ENCODE data around the gene ALOXE3. TPM values are rescaled to one million over a fixed set of nuclear protein-coding genes. Genes with fewer than 3 reads are reported as not detected.

Gene ALOXE3
- total and polyA plus RNA-seq, 3 experiments from 2014 or later = not detected

- peaks cover 0 to 5% of the 10 kb centered on the region in 2 donors for H3K27me3 Mint-ChIP-seq
- H3K4me1 Mint-ChIP-seq = peaks cover 35 to 65% (median 39%) of the 10 kb centered on the region in 3 donors
- Histone ChIP-seq H3K27me3 (ENCODE audit: insufficient read depth, low read length, poor library complexity, severe bottlenecking) (no peaks in the 10 kb centered on the region), H3K4me3 (ENCODE audit: low read length) (no peak overlapping the region), H3K27ac (ENCODE audit: low read depth, low read length) (peak overlapping the region; percentile 35), H3K9me3 (ENCODE audit: low read length) (no peaks in the 10 kb centered on the region), H3K36me3 (ENCODE audit: insufficient read depth, low read length) (peaks cover 30% of the 10 kb centered on the region), H3K4me1 (ENCODE audit: insufficient read depth, low read length) (peaks cover 72% of the 10 kb centered on the region)
- peak overlapping the region; percentile 41 to 86 (median 72) for H3K4me3 Mint-ChIP-seq
- peak; percentile 79 to 91 (median 83) for DNase-seq
- ChIA-PET CTCF (interaction anchor here (0.8 to 11.7 kb wide), 17 partner anchors 9 to 143 kb away, joined by 3 to 108 read pairs (median 5); partner anchors contain the start of genes HES7 and TMEM107), POLR2A (interaction anchor here (0.6 to 5.6 kb wide), 9 partner anchors 15 to 137 kb away, joined by 3 to 37 read pairs (median 4); partner anchors contain the start of gene SLC25A35)
- H3K9me3 Mint-ChIP-seq = no peaks in the 10 kb centered on the region
- peak overlapping the region; percentile 93 to 99 (median 96) for H3K27ac Mint-ChIP-seq
- peaks cover 8 to 53% (median 15%) of the 10 kb centered on the region in 3 donors for H3K36me3 Mint-ChIP-seq
These were observed 40.1 kb upstream of the ALOXE3 start for GRCh38 chr17:8158267-8159031.

DNA sequence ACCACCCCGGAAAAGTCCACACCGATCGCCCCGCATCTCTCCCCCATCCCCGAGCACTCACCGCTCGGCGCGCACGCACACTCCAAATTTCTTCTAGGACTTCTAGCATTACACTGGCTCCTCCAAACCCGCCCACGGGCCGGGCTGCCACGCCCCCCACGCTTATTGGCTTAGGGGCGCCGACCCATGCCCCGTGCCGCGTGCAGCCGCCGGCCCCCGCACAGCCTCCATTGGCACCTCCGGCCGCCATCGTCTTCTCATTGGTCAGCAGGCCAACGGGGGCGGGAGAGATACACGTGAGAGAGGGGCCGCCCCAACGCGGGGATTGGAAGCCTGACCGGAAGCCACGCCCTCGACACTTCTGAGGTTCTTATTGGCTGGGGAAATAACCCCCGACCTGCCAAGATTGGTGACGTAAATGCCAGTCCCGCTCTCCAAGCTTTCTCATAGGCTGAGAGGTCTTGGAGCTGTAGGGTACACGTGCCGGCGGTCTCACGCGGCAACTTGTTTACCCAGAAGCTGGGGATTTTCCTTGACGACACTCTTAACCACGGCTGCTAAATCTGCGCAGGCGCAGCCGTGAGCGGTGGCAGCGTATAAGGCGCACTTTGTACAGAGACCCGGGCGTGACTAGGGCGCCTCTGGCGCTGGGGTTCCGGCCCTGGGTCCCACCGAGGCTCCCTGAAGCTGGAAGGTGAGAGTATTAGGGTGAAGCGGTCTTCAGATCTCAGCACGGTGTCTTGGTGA lies 38.1 kb upstream of the ALOXE3 start:
- Histone ChIP-seq H3K27ac (ENCODE audit: low read depth, low read length) (peak overlapping the region; percentile 100), H3K4me1 (ENCODE audit: insufficient read depth, low read length) (peaks cover 77% of the 10 kb centered on the region), H3K4me3 (ENCODE audit: low read length) (peak overlapping the region; percentile 100), H3K36me3 (ENCODE audit: insufficient read depth, low read length) (peaks cover 20% of the 10 kb centered on the region), H3K27me3 (ENCODE audit: insufficient read depth, low read length, poor library complexity, severe bottlenecking) (no peaks in the 10 kb centered on the region), H3K9me3 (ENCODE audit: low read length) (no peaks in the 10 kb centered on the region)
- ChIA-PET POLR2A (interaction anchor here (0.6 to 5.6 kb wide), 18 partner anchors 8 to 470 kb away, joined by 3 to 40 read pairs (median 7); partner anchors contain the start of genes AURKB, BORCS6, CTC1 and HES7), CTCF (interaction anchor here (0.9 to 11.7 kb wide), 18 partner anchors 8 to 469 kb away, joined by 3 to 108 read pairs (median 6); partner anchors contain the start of genes ALOXE3, BORCS6, HES7 and SLC25A35)
- no peak overlapping the region for H3K4me3 Mint-ChIP-seq
- H3K27me3 Mint-ChIP-seq = peaks cover 0 to 14% of the 10 kb centered on the region in 2 donors
- H3K36me3 Mint-ChIP-seq = peaks cover 8 to 58% (median 15%) of the 10 kb centered on the region in 3 donors
- no peak overlapping the region for H3K27ac Mint-ChIP-seq
- H3K9me3 Mint-ChIP-seq = peaks cover 0 to 3% (median 0%) of the 10 kb centered on the region in 5 donors
- H3K4me1 Mint-ChIP-seq = peaks cover 32 to 73% (median 48%) of the 10 kb centered on the region in 3 donors
- DNase-seq = peak; percentile 100

GRCh38 chr17:8155996-8156245 lies 37.6 kb upstream of the ALOXE3 start:
- Histone ChIP-seq H3K9me3 (ENCODE audit: low read length) (no peaks in the 10 kb centered on the region), H3K27me3 (ENCODE audit: insufficient read depth, low read length, poor library complexity, severe bottlenecking) (no peaks in the 10 kb centered on the region), H3K4me3 (ENCODE audit: low read length) (peak overlapping the region; percentile 100), H3K4me1 (ENCODE audit: insufficient read depth, low read length) (peaks cover 74% of the 10 kb centered on the region), H3K36me3 (ENCODE audit: insufficient read depth, low read length) (peaks cover 15% of the 10 kb centered on the region), H3K27ac (ENCODE audit: low read depth, low read length) (peak overlapping the region; percentile 100)
- ChIA-PET CTCF (interaction anchor here (1.1 to 11.7 kb wide), 12 partner anchors 15 to 145 kb away, joined by 3 to 108 read pairs (median 8); partner anchors contain the start of genes ALOXE3, HES7 and SLC25A35), POLR2A (interaction anchor here (1.0 to 5.6 kb wide), 15 partner anchors 8 to 139 kb away, joined by 4 to 40 read pairs (median 8); partner anchors contain the start of genes AURKB, BORCS6, CTC1 and HES7)
- H3K4me1 Mint-ChIP-seq = peaks cover 29 to 73% (median 46%) of the 10 kb centered on the region in 3 donors
- H3K9me3 Mint-ChIP-seq = peaks cover 0 to 4% (median 0%) of the 10 kb centered on the region in 5 donors
- H3K27ac Mint-ChIP-seq = no peak overlapping the region
- no peak overlapping the region for H3K4me3 Mint-ChIP-seq
- no peak for DNase-seq
- peaks cover 8 to 58% (median 11%) of the 10 kb centered on the region in 3 donors for H3K36me3 Mint-ChIP-seq
- peaks cover 0 to 19% of the 10 kb centered on the region in 2 donors for H3K27me3 Mint-ChIP-seq

- CTCF ChIA-PET = interaction anchor here (1.3 to 11.7 kb wide), 11 partner anchors 15 to 145 kb away, joined by 3 to 108 read pairs (median 8); partner anchors contain the start of genes ALOXE3, HES7 and SLC25A35
- Histone ChIP-seq H3K4me1 (ENCODE audit: insufficient read depth, low read length) (peaks cover 75% of the 10 kb centered on the region), H3K36me3 (ENCODE audit: insufficient read depth, low read length) (peaks cover 17% of the 10 kb centered on the region), H3K4me3 (ENCODE audit: low read length) (peak overlapping the region; percentile 100), H3K27me3 (ENCODE audit: insufficient read depth, low read length, poor library complexity, severe bottlenecking) (no peaks in the 10 kb centered on the region), H3K27ac (ENCODE audit: low read depth, low read length) (peak overlapping the region; percentile 100), H3K9me3 (ENCODE audit: low read length) (no peaks in the 10 kb centered on the region)
- H3K4me1 Mint-ChIP-seq = peaks cover 29 to 73% (median 42%) of the 10 kb centered on the region in 3 donors
- H3K36me3 Mint-ChIP-seq = peaks cover 8 to 55% (median 11%) of the 10 kb centered on the region in 3 donors
- peaks cover 0 to 20% of the 10 kb centered on the region in 2 donors for H3K27me3 Mint-ChIP-seq
- H3K9me3 Mint-ChIP-seq = peaks cover 0 to 4% (median 0%) of the 10 kb centered on the region in 5 donors
- H3K4me3 Mint-ChIP-seq = no peak overlapping the region
- peak in 3 of 5 donors; percentile 49 to 70 (median 60) for DNase-seq
- POLR2A ChIA-PET = interaction anchor here (0.6 to 5.6 kb wide), 13 partner anchors 8 to 472 kb away, joined by 4 to 40 read pairs (median 10); partner anchors contain the start of genes BORCS6, CTC1, HES7 and PFAS
- no peak overlapping the region for H3K27ac Mint-ChIP-seq
These were observed 37.1 kb upstream of the ALOXE3 start for GRCh38 chr17:8155231-8155995.

GRCh38 chr17:8154608-8155155 lies 36.4 kb upstream of the ALOXE3 start:
- no peak for DNase-seq
- Histone ChIP-seq H3K4me3 (ENCODE audit: low read length) (peak overlapping the region; percentile 100), H3K27ac (ENCODE audit: low read depth, low read length) (peak overlapping the region; percentile 100), H3K36me3 (ENCODE audit: insufficient read depth, low read length) (peaks cover 19% of the 10 kb centered on the region), H3K9me3 (ENCODE audit: low read length) (no peaks in the 10 kb centered on the region), H3K27me3 (ENCODE audit: insufficient read depth, low read length, poor library complexity, severe bottlenecking) (no peaks in the 10 kb centered on the region), H3K4me1 (ENCODE audit: insufficient read depth, low read length) (peaks cover 75% of the 10 kb centered on the region)
- no peak overlapping the region for H3K4me3 Mint-ChIP-seq
- peaks cover 27 to 73% (median 42%) of the 10 kb centered on the region in 3 donors for H3K4me1 Mint-ChIP-seq
- H3K36me3 Mint-ChIP-seq = peaks cover 8 to 56% (median 8%) of the 10 kb centered on the region in 3 donors
- peaks cover 0 to 20% of the 10 kb centered on the region in 2 donors for H3K27me3 Mint-ChIP-seq
- CTCF ChIA-PET = interaction anchor here (1.3 to 11.7 kb wide), 4 partner anchors 17 to 141 kb away, joined by 3 to 108 read pairs (median 36); partner anchors contain the start of genes ALOXE3 and SLC25A35
- POLR2A ChIA-PET = interaction anchor here (0.6 to 5.6 kb wide), 7 partner anchors 9 to 471 kb away, joined by 3 to 40 read pairs (median 10); partner anchors contain the start of genes BORCS6, CTC1 and SLC25A35
- no peak overlapping the region for H3K27ac Mint-ChIP-seq
- H3K9me3 Mint-ChIP-seq = peaks cover 0 to 4% (median 0%) of the 10 kb centered on the region in 5 donors

GRCh38 chr17:8153957-8154607 lies 35.8 kb upstream of the ALOXE3 start:
- Mint-ChIP-seq H3K4me1 (peaks cover 27 to 71% (median 40%) of the 10 kb centered on the region in 3 donors), H3K4me3 (no peak overlapping the region), H3K36me3 (peaks cover 8 to 56% (median 11%) of the 10 kb centered on the region in 3 donors), H3K27ac (no peak overlapping the region), H3K9me3 (peaks cover 0 to 4% (median 0%) of the 10 kb centered on the region in 5 donors), H3K27me3 (peaks cover 0 to 20% of the 10 kb centered on the region in 2 donors)
- ChIA-PET CTCF (interaction anchor here (1.3 to 11.7 kb wide), 4 partner anchors 16 to 141 kb away, joined by 3 to 108 read pairs (median 38); partner anchors contain the start of genes ALOXE3 and SLC25A35), POLR2A (interaction anchor here (1.1 to 5.6 kb wide), 4 partner anchors 10 to 94 kb away, joined by 3 to 37 read pairs (median 18); partner anchors contain the start of gene CTC1)
- Histone ChIP-seq H3K9me3 (ENCODE audit: low read length) (no peaks in the 10 kb centered on the region), H3K4me3 (ENCODE audit: low read length) (peak overlapping the region; percentile 100), H3K27ac (ENCODE audit: low read depth, low read length) (peak overlapping the region; percentile 100), H3K4me1 (ENCODE audit: insufficient read depth, low read length) (peaks cover 70% of the 10 kb centered on the region), H3K36me3 (ENCODE audit: insufficient read depth, low read length) (peaks cover 21% of the 10 kb centered on the region), H3K27me3 (ENCODE audit: insufficient read depth, low read length, poor library complexity, severe bottlenecking) (no peaks in the 10 kb centered on the region)
- peak; percentile 90 to 95 (median 94) for DNase-seq

Measured in CD8-positive, alpha-beta memory T cell (primary cell).